ENCODE data around the gene MAGI2.

The MAGI2 gene

DNA sequence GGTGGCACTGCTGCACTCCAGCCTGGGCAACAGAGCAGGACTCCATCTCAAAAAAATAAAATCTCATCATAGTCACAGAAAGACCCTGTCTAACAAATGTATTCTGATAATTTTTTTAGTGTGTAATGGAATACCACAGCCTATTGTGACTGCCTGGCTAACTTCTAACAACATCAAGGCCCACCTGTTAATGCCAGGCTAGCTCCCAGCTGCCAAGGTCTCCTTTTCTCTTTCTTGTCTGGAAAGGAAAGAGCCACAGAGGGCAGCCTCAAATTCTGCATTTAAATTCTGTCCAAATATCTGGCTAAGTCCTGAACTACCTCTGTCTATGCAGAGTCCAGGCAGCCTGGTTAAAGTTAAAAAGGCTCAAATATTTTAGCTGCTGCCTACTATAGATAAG lies 700.9 kb downstream of the MAGI2 start:
- Histone ChIP-seq H3K9me2 (replicated peaks; ENCODE audit: insufficient read depth, low read length) (no peaks in the 10 kb centered on the region), H3K36me3 (ENCODE audit: low read length) (no peaks in the 10 kb centered on the region), H3K79me2 (ENCODE audit: insufficient read depth, low read length) (no peaks in the 10 kb centered on the region), H3K27ac (ENCODE audit: low read depth, low read length) (no peak overlapping the region), H2AFZ (ENCODE audit: low read depth, low read length, severe bottlenecking) (no peak overlapping the region), H3K4me3 (ENCODE audit: insufficient read depth, low read length, poor library complexity, severe bottlenecking) (no peak overlapping the region), H3K9me3 (ENCODE audit: insufficient read depth, low read length) (no peaks in the 10 kb centered on the region), H3F3A (ENCODE audit: insufficient read depth) (no peaks in the 10 kb centered on the region), H3K27me3 (ENCODE audit: low read length) (no peaks in the 10 kb centered on the region), H4K20me1 (ENCODE audit: low read depth, low read length) (no peaks in the 10 kb centered on the region), H3K4me2 (ENCODE audit: low read depth, low read length, poor library complexity, severe bottlenecking) (no peak overlapping the region), H3K9ac (ENCODE audit: low read length) (no peak overlapping the region)
- no peak for TF ChIP-seq EZH2phosphoT487 (conservative IDR thresholded peaks at IDR 0.05; ENCODE audit: low read length)
- TF ChIP-seq, protein P1, sequence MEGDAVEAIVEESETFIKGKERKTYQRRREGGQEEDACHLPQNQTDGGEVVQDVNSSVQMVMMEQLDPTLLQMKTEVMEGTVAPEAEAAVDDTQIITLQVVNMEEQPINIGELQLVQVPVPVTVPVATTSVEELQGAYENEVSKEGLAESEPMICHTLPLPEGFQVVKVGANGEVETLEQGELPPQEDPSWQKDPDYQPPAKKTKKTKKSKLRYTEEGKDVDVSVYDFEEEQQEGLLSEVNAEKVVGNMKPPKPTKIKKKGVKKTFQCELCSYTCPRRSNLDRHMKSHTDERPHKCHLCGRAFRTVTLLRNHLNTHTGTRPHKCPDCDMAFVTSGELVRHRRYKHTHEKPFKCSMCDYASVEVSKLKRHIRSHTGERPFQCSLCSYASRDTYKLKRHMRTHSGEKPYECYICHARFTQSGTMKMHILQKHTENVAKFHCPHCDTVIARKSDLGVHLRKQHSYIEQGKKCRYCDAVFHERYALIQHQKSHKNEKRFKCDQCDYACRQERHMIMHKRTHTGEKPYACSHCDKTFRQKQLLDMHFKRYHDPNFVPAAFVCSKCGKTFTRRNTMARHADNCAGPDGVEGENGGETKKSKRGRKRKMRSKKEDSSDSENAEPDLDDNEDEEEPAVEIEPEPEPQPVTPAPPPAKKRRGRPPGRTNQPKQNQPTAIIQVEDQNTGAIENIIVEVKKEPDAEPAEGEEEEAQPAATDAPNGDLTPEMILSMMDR (IDR thresholded peaks at IDR 0.05; ENCODE audit: insufficient read depth, low read length, poor library complexity, severe bottlenecking), result no peak

DNA sequence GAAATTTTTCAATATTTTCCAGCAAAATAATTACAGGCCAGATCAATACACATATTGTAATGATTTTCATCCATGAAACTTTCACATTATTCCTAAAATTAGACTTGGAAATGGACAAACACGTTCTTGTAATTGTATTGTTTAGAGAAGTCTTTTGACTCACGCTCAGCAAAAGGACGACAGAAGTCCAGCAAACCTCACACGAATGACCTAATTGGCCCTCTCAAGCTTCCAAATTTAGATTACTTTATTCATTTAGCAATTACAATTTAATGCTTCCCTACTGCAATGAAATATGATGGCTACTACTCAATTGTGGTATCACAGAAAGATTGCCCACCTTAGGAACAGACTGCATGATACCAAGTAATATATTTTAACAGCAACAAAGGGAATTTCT lies 702.2 kb downstream of the MAGI2 start:
- H3K4me3 ChIP-seq (ENCODE audit: insufficient read depth, low read length, poor library complexity, severe bottlenecking), result no peak overlapping the region
- H3F3A ChIP-seq (ENCODE audit: insufficient read depth), result no peaks in the 10 kb centered on the region
- H3K27ac ChIP-seq (ENCODE audit: low read depth, low read length), result no peak overlapping the region
- H3K9me2 ChIP-seq (replicated peaks; ENCODE audit: insufficient read depth, low read length), result no peaks in the 10 kb centered on the region
- H3K4me2 ChIP-seq (ENCODE audit: low read depth, low read length, poor library complexity, severe bottlenecking), result no peak overlapping the region
- TF ChIP-seq, protein P1 (IDR thresholded peaks at IDR 0.05; ENCODE audit: insufficient read depth, low read length, poor library complexity, severe bottlenecking), result no peak
- no peak for TF ChIP-seq EZH2phosphoT487 (conservative IDR thresholded peaks at IDR 0.05; ENCODE audit: low read length)
- H4K20me1 ChIP-seq (ENCODE audit: low read depth, low read length), result no peaks in the 10 kb centered on the region
- H3K36me3 ChIP-seq (ENCODE audit: low read length), result no peaks in the 10 kb centered on the region
- no peak overlapping the region for H2AFZ ChIP-seq (ENCODE audit: low read depth, low read length, severe bottlenecking)
- no peak overlapping the region for H3K9ac ChIP-seq (ENCODE audit: low read length)
- no peaks in the 10 kb centered on the region for H3K9me3 ChIP-seq (ENCODE audit: insufficient read depth, low read length)
- no peaks in the 10 kb centered on the region for H3K27me3 ChIP-seq (ENCODE audit: low read length)
- H3K79me2 ChIP-seq (ENCODE audit: insufficient read depth, low read length), result no peaks in the 10 kb centered on the region

DNA sequence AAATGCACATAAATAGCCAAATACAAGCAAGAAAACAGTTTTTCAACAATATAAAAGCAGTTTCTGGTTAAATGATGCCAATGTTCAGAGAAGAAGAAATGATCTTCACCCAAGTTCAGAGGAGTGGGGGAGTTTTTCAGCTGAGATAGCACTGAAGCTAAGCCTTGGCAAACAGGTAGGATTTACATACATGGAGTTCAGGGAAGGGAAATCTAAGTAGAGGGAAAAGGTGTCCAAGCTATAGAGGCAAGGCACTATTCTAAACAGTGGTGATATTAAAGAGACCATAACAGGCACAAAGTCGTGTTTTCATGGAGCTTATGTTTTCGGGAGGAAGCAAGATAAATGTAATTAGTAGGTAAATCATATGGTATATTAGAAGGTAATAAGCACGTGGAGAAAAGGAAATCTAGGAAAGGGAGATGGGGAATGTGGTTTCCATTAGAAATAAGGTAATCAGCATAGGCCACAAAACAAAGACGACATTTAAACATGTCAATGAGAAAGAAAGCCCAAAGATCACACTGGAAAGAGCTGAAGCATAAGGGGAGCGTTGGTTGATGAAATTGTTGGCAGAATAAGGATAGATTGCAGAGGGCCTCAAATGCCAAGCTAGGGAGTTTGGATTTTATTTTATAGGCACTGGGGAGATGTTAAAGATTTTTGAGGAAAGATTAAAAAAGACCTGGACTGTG lies 704.3 kb downstream of the MAGI2 start:
- Histone ChIP-seq H4K20me1 (ENCODE audit: low read depth, low read length) (no peaks in the 10 kb centered on the region), H3K4me3 (ENCODE audit: insufficient read depth, low read length, poor library complexity, severe bottlenecking) (no peak overlapping the region), H3K9me2 (replicated peaks; ENCODE audit: insufficient read depth, low read length) (no peaks in the 10 kb centered on the region), H3F3A (ENCODE audit: insufficient read depth) (no peaks in the 10 kb centered on the region), H3K9ac (ENCODE audit: low read length) (no peak overlapping the region), H3K9me3 (ENCODE audit: insufficient read depth, low read length) (no peaks in the 10 kb centered on the region), H3K4me2 (ENCODE audit: low read depth, low read length, poor library complexity, severe bottlenecking) (no peak overlapping the region), H3K79me2 (ENCODE audit: insufficient read depth, low read length) (no peaks in the 10 kb centered on the region), H3K27ac (ENCODE audit: low read depth, low read length) (no peak overlapping the region), H3K36me3 (ENCODE audit: low read length) (no peaks in the 10 kb centered on the region), H3K27me3 (ENCODE audit: low read length) (no peaks in the 10 kb centered on the region), H2AFZ (ENCODE audit: low read depth, low read length, severe bottlenecking) (no peak overlapping the region)
- TF ChIP-seq EZH2phosphoT487 (conservative IDR thresholded peaks at IDR 0.05; ENCODE audit: low read length), result no peak
- TF ChIP-seq, protein P1 (IDR thresholded peaks at IDR 0.05; ENCODE audit: insufficient read depth, low read length, poor library complexity, severe bottlenecking), result no peak
